GM12875 (cell line): ENCODE results near the gene MILR1.

Experiments
- H3K4me3 ChIP-seq: one replicate; pipeline ENCODE4 v1.5.1; 2011; ENCODE audit warnings: low read depth, low read length, control low read depth
- TF ChIP-seq, protein P1 (sequence below): IDR thresholded peaks from 2 replicates; pipeline ENCODE4 v1.5.1; 2011; ENCODE audit warnings: low read depth, mild to moderate bottlenecking, control low read depth, inconsistent platforms, low read length, moderate library complexity, borderline replicate concordance; ENCODE audit not compliant: insufficient read depth

The MILR1 gene

DNA sequence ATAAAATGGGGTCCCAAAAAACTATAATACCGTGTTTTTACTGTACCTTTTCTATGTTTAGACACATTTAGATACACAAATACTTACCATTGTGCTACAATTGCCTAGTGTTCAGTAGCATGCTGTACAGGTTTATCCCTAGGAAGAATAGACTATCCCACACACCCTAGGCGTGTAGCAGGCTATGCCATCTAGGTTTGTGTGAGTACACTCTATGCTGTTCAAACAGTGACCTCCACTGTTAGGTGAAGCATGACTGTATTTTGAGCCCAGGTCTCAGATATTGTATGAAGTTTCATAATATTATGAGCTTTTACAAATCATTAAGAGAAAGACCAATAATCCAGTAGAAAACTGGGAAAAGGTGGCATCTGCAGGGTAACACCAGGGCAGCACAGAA lies 23.6 kb downstream of the MILR1 start:
- TF ChIP-seq, protein P1, sequence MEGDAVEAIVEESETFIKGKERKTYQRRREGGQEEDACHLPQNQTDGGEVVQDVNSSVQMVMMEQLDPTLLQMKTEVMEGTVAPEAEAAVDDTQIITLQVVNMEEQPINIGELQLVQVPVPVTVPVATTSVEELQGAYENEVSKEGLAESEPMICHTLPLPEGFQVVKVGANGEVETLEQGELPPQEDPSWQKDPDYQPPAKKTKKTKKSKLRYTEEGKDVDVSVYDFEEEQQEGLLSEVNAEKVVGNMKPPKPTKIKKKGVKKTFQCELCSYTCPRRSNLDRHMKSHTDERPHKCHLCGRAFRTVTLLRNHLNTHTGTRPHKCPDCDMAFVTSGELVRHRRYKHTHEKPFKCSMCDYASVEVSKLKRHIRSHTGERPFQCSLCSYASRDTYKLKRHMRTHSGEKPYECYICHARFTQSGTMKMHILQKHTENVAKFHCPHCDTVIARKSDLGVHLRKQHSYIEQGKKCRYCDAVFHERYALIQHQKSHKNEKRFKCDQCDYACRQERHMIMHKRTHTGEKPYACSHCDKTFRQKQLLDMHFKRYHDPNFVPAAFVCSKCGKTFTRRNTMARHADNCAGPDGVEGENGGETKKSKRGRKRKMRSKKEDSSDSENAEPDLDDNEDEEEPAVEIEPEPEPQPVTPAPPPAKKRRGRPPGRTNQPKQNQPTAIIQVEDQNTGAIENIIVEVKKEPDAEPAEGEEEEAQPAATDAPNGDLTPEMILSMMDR = no peak

DNA sequence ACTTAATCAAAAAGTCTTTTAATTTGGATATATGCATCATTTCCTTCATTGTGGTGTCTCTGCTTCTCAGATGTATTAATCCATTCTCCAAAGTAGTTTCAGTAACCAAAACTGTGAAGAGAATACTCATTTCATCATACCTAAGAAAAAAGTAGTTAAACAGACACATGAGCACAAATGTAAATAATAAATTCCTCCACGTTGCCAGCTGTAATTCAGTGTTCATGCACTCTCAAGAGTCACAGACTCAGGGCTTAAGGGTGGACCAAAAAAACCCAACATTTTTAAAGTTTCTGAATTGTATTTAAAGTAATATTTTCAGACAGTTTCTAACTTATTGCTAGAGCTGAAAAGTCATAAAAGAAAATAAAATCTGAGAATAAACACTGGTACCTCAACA lies 28.9 kb downstream of the MILR1 start:
- TF ChIP-seq, protein P1 = no peak

More for the DNA sequence above, 23.6 kb downstream of the MILR1 start:
- no peak overlapping the region for H3K4me3 ChIP-seq

GRCh38 chr17:64480951-64481350 lies 32.0 kb downstream of the MILR1 start:
- TF ChIP-seq, protein P1 = no peak

More for the DNA sequence above, 28.9 kb downstream of the MILR1 start:
- H3K4me3 ChIP-seq = no peak overlapping the region

GRCh38 chr17:64484380-64484779 lies 35.5 kb downstream of the MILR1 start:
- no peak overlapping the region for H3K4me3 ChIP-seq
- TF ChIP-seq, protein P1 = no peak

More at GRCh38 chr17:64480951-64481350, 32.0 kb downstream of the MILR1 start:
- H3K4me3 ChIP-seq = no peak overlapping the region

DNA sequence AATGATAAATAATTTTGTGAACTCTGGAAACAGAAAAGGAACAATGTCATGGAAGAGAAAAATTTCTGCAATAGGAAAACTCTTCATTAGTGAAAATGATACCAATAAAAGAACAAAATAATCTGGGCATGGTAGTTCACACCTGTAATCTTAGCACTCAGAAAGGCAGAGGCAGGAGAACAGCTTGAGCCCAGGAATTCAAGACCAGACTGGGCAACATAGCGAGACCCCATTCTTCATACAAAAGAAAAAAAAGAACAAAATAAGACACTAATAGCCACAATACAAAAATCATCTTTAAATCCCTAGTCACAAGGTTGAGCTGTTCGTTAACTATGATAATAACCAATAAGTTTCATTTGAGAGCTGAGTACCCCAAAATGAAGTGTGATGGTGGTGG lies 39.4 kb downstream of the MILR1 start:
- TF ChIP-seq, protein P1 = no peak
- H3K4me3 ChIP-seq = no peak overlapping the region

- H3K4me3 ChIP-seq = no peak overlapping the region
- TF ChIP-seq, protein P1 = peak; percentile 65; the same call in 1 of the 2 replicates
These were observed 42.3 kb downstream of the MILR1 start for GRCh38 chr17:64491034-64491860.

DNA sequence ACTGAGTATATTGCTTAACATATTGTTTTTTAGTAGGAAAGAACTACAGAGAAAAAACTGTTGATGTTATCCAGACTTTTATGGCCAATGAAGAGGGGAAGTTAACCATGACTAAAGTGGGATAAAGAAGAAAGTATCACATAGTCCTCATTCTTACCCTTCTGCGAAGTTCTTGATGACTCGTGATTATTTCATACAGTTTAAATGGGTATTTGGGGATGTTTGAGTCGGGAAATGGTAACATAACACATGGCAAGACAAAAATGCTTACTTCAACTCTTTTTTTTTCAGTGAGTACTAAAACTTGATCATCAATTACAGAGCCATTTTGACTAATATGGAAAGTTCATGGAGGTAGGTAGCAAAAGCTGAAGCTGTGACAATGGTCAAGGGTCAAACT lies 43.1 kb downstream of the MILR1 start:
- H3K4me3 ChIP-seq = no peak overlapping the region
- TF ChIP-seq, protein P1 = no peak
